Choroid plexus epithelial cell (primary cell): ENCODE data around the gene CRYBG2.
A peak's percentile ranks its signal among the peaks of the same experiment; 100 is the strongest.

ENCODE experiments used
- DNase-seq: peaks from one replicate; pipeline ENCODE4 v3.0.0-alpha.2; 2010; ENCODE audit warnings: low read depth
- H3K4me3 ChIP-seq: 2 replicates; pipeline ENCODE4 v1.5.1; 2011; ENCODE audit warnings: low read depth, mild to moderate bottlenecking, control low read depth, low read length, moderate library complexity
- CTCF ChIP-seq: conservative IDR thresholded peaks from 2 replicates; pipeline ENCODE4 v1.5.1; 2011; ENCODE audit warnings: low read depth, mild to moderate bottlenecking, control low read depth, inconsistent platforms, low read length, moderate library complexity

Gene CRYBG2

DNA sequence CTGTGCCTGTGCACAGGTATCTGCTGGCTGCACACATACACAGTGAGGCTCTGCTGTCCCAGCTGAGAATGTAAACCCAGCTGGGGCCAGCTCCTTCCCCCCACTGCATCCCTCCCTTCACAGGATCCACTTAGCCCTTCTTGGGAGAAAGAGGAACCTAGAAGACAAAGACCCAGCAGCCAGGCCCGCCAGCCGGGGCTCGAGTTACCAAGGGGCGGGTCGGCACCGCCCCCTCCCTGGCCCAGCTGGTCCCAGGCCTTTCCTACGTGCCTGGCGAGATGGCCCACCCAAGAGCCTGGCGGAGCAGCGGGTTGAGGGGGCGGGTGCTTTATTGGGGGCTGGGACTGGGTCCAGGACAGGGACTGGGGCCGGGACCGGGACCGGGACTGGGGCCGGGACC is 72.0 kb downstream of the CRYBG2 start:
- no peak for DNase-seq

DNA sequence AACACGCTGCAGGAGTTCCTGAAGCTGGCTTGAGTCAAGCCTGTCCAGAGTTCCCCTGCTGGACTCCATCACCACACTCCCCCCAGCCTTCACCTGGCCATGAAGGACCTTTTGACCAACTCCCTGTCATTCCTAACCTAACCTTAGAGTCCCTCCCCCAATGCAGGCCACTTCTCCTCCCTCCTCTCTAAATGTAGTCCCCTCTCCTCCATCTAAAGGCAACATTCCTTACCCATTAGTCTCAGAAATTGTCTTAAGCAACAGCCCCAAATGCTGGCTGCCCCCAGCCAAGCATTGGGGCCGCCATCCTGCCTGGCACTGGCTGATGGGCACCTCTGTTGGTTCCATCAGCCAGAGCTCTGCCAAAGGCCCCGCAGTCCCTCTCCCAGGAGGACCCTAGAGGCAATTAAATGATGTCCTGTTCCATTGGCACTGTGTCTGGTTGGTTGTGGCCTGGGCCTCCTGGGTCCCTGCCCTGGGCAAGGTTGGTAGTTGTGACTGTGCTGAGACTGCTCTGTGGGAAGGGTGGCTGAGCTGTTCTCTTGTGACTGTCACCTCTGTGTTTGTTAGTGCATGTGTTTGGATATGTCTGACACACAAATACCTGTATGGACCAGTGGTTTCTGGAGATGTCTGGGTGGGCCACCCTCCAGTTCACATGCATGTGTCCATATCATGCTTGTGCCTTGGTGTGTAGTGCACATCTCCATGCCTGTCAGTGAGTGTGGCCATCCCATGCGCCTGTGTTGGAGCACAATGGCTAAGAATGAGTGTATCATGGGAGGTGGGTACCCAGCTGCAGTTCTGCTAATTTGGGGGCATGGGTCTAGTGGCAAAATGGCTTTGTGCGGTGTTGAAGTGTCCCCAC is 72.6 kb downstream of the CRYBG2 start:
- no peak for TF ChIP-seq CTCF
- peak overlapping the region; percentile 88 for H3K4me3 ChIP-seq

More for the DNA sequence above, 72.0 kb downstream of the CRYBG2 start:
- no peak for TF ChIP-seq CTCF
- H3K4me3 ChIP-seq = no peak overlapping the region

DNA sequence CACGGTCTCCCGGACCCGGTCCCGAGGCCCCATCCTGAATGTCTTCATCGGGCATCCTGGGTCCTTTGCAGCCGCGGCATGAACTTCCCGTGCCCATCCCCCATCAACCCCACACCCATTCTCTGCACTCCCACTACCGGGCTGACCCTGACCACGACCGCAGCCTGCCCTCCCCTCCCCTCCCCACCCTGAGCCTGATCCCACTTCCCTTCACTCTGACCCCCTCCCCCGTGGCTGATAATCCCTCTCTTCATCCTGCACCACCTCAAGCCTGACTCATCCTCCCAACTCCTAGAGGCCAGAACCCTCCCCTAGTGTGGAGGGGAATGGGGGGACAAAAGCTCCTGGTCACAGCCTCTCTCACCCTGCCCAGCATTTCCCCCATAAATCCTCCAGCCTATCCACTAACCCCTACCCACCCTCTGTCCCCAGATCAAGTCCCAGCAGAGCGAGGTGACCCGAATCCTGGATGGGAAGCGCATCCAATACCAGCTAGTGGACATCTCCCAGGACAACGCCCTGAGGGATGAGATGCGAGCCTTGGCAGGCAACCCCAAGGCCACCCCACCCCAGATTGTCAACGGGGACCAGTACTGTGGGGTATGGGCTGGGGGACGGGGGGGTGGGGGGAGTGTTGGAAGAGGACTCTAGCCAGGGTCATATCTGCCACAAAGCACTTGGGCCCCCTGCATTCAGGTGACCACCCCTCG is 73.4 kb downstream of the CRYBG2 start:
- TF ChIP-seq CTCF = no peak
- DNase-seq = no peak
- peak overlapping the region; percentile 88 for H3K4me3 ChIP-seq

More for the DNA sequence above, 72.6 kb downstream of the CRYBG2 start:
- DNase-seq = no peak

DNA sequence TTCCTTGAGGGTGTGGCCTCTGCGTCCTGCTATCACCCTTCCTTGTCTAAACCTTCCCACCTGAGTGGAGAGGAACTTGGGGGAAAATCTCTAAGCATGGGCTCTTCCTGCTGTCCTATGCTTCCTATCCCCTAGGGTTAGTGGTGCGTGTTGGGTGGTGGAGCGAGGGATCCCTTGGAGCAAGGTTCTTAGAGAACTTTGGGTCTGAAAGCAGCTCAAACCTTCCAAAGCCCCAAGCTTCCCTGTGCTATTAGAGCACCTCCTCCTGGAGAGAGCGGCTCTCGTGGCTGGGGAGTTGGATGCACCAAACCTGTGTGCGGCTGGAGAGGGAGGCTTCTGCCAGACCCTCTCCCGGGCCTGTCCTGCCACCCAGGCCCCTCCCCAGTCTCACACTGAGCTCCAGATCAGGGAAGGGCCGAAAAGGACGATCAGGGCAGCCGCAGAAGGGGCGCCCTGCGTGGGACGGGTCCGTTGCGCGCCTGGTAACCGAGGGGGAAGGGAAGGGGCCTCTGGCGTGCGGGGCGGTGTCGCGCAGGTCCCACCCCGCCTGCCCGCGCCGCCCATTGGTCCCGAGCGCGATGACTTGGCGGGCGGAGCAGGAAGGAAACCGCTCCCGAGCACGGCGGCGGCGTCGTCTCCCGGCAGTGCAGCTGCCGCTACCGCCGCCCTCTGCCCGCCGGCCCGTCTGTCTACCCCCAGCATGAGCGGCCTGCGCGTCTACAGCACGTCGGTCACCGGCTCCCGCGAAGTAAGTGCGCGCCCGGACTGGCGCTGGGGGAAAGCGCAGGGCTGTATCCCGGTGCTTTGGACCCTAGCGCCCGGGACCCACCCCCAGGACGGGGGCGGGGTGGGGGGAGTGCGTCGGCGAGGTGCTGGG is 74.2 kb downstream of the CRYBG2 start, which contains the start of gene SH3BGRL3:
Gene SH3BGRL3, plus strand, starts transcription at position 631 of the 877 bp plus-strand sequence. Its CDS starts 70 bp downstream, at position 701.
- peak within 1 kb of the TSS; percentile 88 for H3K4me3 ChIP-seq
- DNase-seq = peak; percentile 81
- TF ChIP-seq CTCF = peak; percentile 67

- DNase-seq = no peak
- no peak for TF ChIP-seq CTCF
Observed at GRCh38 chr1:26278724-26279455, 75.0 kb downstream of the CRYBG2 start.

DNA sequence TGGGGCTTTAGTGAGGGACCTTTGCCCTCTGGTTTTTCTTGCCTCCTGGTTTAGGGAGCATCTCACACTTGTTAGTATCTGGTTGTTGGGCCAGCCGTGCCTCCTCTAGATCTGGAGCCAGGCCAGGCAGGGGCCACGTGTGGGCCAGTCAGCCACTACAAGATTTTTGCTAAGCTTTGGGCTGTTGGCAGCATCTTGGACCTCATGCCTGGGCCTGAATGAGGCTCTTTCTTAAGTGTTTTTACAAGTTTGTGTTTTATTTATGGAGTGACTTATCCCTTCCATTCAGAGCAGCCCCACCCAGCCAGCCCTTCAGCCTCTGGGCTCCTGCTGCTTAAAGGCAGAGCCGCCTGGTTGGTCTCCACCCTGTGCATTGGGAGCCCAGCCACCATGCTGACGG is 75.6 kb downstream of the CRYBG2 start:
- peak; percentile 54 for DNase-seq

More at GRCh38 chr1:26278724-26279455, 75.0 kb downstream of the CRYBG2 start:
- peak overlapping the region; percentile 88 for H3K4me3 ChIP-seq

More for the DNA sequence above, 75.6 kb downstream of the CRYBG2 start:
- no peak for TF ChIP-seq CTCF
- no peak overlapping the region for H3K4me3 ChIP-seq
